Neural cell (in vitro differentiated cells): ENCODE results near the gene SPINK7. TPM values are rescaled to one million over a fixed set of nuclear protein-coding genes. Genes with fewer than 3 reads are reported as not detected.
"Not testable (repeated sequence)": the region's sequence is repeated elsewhere in the genome, so short reads cannot be mapped to it uniquely, and the experiment has no call there.

Source experiments
- H2AFZ ChIP-seq: fragments of 200-600, 300-800 bp; sonication (generic), shearing (Covaris generic); 2 replicates; pipeline ENCODE4 v1.6.0; 2014; ENCODE audit warnings: low read depth, mild to moderate bottlenecking, antibody characterized with exemption, low read length, moderate library complexity
- H3F3A ChIP-seq: fragments of 200-600 bp; shearing (Covaris generic); 2 replicates; pipeline ENCODE4 v1.6.1; 2016; ENCODE audit warnings: mild to moderate bottlenecking, moderate library complexity, mixed read lengths, antibody characterized with exemption, low read length; ENCODE audit not compliant: insufficient read depth, poor library complexity, severe bottlenecking
- H3K27ac ChIP-seq: fragments of 200-600, 300-800 bp; sonication (generic), shearing (Covaris generic); 2 replicates; pipeline ENCODE4 v1.5.1; 2014; ENCODE audit warnings: mild to moderate bottlenecking, low read length, moderate library complexity
- H3K27me3 ChIP-seq: fragments of 300-800, 200-600 bp; sonication (generic), shearing (Covaris generic); 2 replicates; pipeline ENCODE4 v1.6.0; 2014; ENCODE audit warnings: mild to moderate bottlenecking, low read depth, low read length, moderate library complexity; ENCODE audit not compliant: insufficient read depth
- H3K36me3 ChIP-seq: fragments of 300-800, 200-600 bp; sonication (generic), shearing (Covaris generic); 2 replicates; pipeline ENCODE4 v1.5.1; 2014; ENCODE audit warnings: mild to moderate bottlenecking, antibody characterized with exemption, low read length, moderate library complexity; ENCODE audit not compliant: insufficient read depth
- H3K4me2 ChIP-seq: fragments of 300-800, 200-600 bp; sonication (generic), shearing (Covaris generic); 2 replicates; pipeline ENCODE4 v1.6.0; 2014; ENCODE audit warnings: mild to moderate bottlenecking, low read length
- H3K4me3 ChIP-seq: fragments of 300-800, 200-600 bp; sonication (generic), shearing (Covaris generic); 2 replicates; pipeline ENCODE4 v1.5.1; 2014; ENCODE audit warnings: mild to moderate bottlenecking, low read length, moderate library complexity
- H3K79me2 ChIP-seq: fragments of 200-600 bp; shearing (Covaris generic); replicated peaks from 2 replicates; pipeline ENCODE4 v1.6.0; 2014; ENCODE audit warnings: mild to moderate bottlenecking, low read length, moderate library complexity; ENCODE audit not compliant: insufficient read depth
- H3K9ac ChIP-seq: fragments of 300-800, 200-600 bp; sonication (generic), shearing (Covaris generic); 2 replicates; pipeline ENCODE4 v1.6.1; 2016; ENCODE audit warnings: mild to moderate bottlenecking, low read length, mixed read lengths
- H3K9me2 ChIP-seq: fragments of 200-600 bp; shearing (Covaris generic); 2 replicates; pipeline ENCODE4 v1.6.1; 2016; ENCODE audit warnings: mild to moderate bottlenecking, low read length, mixed read lengths; ENCODE audit not compliant: insufficient read depth
- H3K9me3 ChIP-seq: fragments of 200-600, 300-800 bp; sonication (generic), shearing (Covaris generic); 2 replicates; pipeline ENCODE4 v1.6.1; 2016; ENCODE audit warnings: mild to moderate bottlenecking, mixed run types, low read length, moderate library complexity, mixed read lengths
- H4K20me1 ChIP-seq: fragments of 200-600 bp; shearing (Covaris generic); 2 replicates; pipeline ENCODE4 v1.6.1; 2016; ENCODE audit warnings: mild to moderate bottlenecking, mixed run types; ENCODE audit not compliant: insufficient read depth
- POLR2AphosphoS5 ChIP-seq: IDR thresholded peaks from 2 replicates; pipeline ENCODE4 v1.6.1; 2012
- RAD21 ChIP-seq: fragments of 450-650 bp; conservative IDR thresholded peaks from 2 replicates; pipeline ENCODE4 v1.6.1; 2014; ENCODE audit warnings: antibody characterized with exemption, mild to moderate bottlenecking, moderate library complexity
- SMC3 ChIP-seq: fragments of 450-650 bp; conservative IDR thresholded peaks from 2 replicates; pipeline ENCODE4 v1.6.1; 2014; ENCODE audit warnings: antibody characterized with exemption, mild to moderate bottlenecking, moderate library complexity; ENCODE audit not compliant: poor library complexity
- TAF1 ChIP-seq: IDR thresholded peaks from 2 replicates; pipeline ENCODE4 v1.6.1; 2012; ENCODE audit warnings: low read depth
- polyA plus RNA-seq: library from polyadenylated mRNA; depleted of rRNA; stranded (reverse); fragments of >200 nt; gene quantifications from 2 replicates; pipeline ENCODE4 v1.2.3, GENCODE V29; 2014
- TF ChIP-seq, protein P1 (sequence below): fragments of 450-650 bp; IDR thresholded peaks from 2 replicates; pipeline ENCODE4 v1.5.1; 2014; ENCODE audit warnings: antibody characterized with exemption, mild to moderate bottlenecking, moderate library complexity; ENCODE audit not compliant: poor library complexity, severe bottlenecking
- TF ChIP-seq, protein P2 (sequence below): IDR thresholded peaks from 2 replicates; pipeline ENCODE4 v1.6.1; 2012; ENCODE audit warnings: borderline replicate concordance

SPINK7 gene
- polyA plus RNA-seq, 1 donor from 2014 or later: not detected

DNA sequence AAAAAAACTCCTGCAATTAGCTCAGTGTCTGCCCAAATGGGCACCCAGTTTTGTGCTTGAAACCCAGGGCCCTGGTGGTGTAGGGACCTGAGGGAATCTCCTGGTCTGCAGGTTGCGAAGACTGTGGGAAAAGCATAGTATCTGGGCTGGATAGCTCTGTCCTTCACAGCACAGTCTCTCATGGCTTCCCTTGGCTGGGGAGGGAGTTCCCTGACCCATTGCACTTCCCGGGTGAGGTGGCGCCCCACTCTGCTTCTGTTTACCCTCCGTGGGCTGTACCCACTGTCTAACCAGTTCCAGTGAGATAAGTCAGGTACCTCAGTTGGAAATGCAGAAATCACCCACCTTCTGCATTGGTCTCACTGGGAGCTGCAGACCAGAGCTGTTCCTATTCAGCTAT is 30.9 kb upstream of the SPINK7 start:
- not testable (repeated sequence) for H3K9me2 ChIP-seq, H4K20me1 ChIP-seq, H3K79me2 ChIP-seq, H3K27ac ChIP-seq, H2AFZ ChIP-seq, H3K9me3 ChIP-seq, H3K4me2 ChIP-seq, H3K9ac ChIP-seq, H3K27me3 ChIP-seq, H3K4me3 ChIP-seq, H3F3A ChIP-seq, H3K36me3 ChIP-seq

DNA sequence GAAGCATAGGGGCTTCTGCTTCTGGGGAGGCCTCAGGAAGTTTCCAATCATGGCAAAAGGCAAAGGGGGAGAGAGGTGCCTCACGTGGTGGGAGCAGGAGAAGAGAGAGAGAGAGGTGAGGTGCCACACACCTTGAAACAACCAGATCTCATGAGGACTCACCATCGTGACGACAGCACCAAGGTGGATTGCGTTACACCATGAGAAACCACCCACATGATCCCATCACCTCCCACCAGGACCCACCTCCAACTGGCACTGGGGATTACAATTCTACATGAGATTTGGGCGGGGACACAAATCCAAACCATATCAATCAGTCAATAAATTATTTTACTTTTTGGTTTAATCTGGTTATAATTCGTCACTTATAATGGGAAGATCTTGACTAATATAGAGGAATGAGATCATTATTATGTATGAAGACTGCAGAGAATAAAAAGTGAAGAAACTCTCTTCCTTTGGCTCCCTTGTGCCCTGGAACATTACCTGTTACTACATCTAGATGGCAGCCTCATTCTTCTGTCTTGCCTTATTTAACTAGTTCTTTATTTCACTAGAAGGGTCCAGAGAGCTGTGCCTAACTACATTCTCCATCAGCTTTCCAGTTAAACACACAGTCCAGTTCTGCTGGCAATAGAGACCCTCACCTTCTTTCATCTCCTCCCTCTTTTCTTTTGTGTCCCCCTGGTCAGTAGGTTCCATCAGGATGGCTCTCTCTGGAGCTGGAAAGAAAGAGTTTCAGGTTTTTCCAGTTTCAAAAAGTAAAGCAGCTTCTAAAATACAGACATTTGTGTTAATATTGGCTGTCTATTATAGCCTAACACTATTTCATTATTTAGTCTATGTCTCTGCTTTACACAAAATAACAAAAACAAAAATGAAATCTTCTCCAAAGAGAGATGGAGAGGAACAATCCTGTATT is 21.7 kb upstream of the SPINK7 start:
- H2AFZ ChIP-seq: no peak overlapping the region
- H3F3A ChIP-seq: no peaks in the 10 kb centered on the region
- TF ChIP-seq RAD21 (peak; percentile 77), SMC3 (peak; percentile 76), POLR2AphosphoS5 (no peak)
- TF ChIP-seq, protein P1, sequence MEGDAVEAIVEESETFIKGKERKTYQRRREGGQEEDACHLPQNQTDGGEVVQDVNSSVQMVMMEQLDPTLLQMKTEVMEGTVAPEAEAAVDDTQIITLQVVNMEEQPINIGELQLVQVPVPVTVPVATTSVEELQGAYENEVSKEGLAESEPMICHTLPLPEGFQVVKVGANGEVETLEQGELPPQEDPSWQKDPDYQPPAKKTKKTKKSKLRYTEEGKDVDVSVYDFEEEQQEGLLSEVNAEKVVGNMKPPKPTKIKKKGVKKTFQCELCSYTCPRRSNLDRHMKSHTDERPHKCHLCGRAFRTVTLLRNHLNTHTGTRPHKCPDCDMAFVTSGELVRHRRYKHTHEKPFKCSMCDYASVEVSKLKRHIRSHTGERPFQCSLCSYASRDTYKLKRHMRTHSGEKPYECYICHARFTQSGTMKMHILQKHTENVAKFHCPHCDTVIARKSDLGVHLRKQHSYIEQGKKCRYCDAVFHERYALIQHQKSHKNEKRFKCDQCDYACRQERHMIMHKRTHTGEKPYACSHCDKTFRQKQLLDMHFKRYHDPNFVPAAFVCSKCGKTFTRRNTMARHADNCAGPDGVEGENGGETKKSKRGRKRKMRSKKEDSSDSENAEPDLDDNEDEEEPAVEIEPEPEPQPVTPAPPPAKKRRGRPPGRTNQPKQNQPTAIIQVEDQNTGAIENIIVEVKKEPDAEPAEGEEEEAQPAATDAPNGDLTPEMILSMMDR: peak; percentile 72
- H3K36me3 ChIP-seq: no peaks in the 10 kb centered on the region
- no peak overlapping the region for H3K9ac ChIP-seq
- no peaks in the 10 kb centered on the region for H3K9me3 ChIP-seq
- H3K79me2 ChIP-seq: no peaks in the 10 kb centered on the region
- no peak overlapping the region for H3K27ac ChIP-seq
- H3K9me2 ChIP-seq: no peaks in the 10 kb centered on the region
- no peak overlapping the region for H3K4me3 ChIP-seq
- H3K4me2 ChIP-seq: no peak overlapping the region
- no peaks in the 10 kb centered on the region for H4K20me1 ChIP-seq
- H3K27me3 ChIP-seq: no peaks in the 10 kb centered on the region

DNA sequence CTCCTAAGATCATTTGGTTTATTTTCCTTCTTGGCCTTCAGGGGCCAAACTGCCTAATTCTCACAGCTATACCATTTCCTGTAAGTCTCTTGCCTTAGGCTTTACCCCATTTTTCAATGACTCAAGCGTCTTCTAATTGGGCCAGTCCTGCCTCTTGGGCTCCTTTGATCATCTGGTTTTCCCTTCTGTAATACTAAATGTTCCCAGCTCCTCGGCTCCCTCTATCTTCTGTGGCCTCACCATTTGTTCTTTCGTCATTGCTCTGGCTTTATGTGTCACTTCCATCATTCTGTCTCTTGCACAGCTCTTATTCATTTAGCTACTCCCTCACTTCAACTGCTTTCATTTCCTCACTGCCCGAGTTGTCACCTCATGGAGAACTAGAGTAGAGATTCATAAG is 14.5 kb upstream of the SPINK7 start:
- Histone ChIP-seq H3F3A (no peaks in the 10 kb centered on the region), H3K36me3 (no peaks in the 10 kb centered on the region), H3K4me3 (no peak overlapping the region), H3K79me2 (no peaks in the 10 kb centered on the region), H3K9me2 (no peaks in the 10 kb centered on the region), H3K27me3 (no peaks in the 10 kb centered on the region), H2AFZ (no peak overlapping the region), H3K9me3 (no peaks in the 10 kb centered on the region), H4K20me1 (no peaks in the 10 kb centered on the region), H3K4me2 (no peak overlapping the region), H3K9ac (no peak overlapping the region), H3K27ac (no peak overlapping the region)
- TF ChIP-seq POLR2AphosphoS5 (no peak), TAF1 (no peak), RAD21 (no peak)
- TF ChIP-seq, protein P2, sequence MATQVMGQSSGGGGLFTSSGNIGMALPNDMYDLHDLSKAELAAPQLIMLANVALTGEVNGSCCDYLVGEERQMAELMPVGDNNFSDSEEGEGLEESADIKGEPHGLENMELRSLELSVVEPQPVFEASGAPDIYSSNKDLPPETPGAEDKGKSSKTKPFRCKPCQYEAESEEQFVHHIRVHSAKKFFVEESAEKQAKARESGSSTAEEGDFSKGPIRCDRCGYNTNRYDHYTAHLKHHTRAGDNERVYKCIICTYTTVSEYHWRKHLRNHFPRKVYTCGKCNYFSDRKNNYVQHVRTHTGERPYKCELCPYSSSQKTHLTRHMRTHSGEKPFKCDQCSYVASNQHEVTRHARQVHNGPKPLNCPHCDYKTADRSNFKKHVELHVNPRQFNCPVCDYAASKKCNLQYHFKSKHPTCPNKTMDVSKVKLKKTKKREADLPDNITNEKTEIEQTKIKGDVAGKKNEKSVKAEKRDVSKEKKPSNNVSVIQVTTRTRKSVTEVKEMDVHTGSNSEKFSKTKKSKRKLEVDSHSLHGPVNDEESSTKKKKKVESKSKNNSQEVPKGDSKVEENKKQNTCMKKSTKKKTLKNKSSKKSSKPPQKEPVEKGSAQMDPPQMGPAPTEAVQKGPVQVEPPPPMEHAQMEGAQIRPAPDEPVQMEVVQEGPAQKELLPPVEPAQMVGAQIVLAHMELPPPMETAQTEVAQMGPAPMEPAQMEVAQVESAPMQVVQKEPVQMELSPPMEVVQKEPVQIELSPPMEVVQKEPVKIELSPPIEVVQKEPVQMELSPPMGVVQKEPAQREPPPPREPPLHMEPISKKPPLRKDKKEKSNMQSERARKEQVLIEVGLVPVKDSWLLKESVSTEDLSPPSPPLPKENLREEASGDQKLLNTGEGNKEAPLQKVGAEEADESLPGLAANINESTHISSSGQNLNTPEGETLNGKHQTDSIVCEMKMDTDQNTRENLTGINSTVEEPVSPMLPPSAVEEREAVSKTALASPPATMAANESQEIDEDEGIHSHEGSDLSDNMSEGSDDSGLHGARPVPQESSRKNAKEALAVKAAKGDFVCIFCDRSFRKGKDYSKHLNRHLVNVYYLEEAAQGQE: no peak
